HepG2 (cell line): ENCODE results near the gene HS2ST1. TPM values are rescaled to one million over a fixed set of nuclear protein-coding genes. Genes with fewer than 3 reads are reported as not detected.

Experiments used
- ATF7 ChIP-seq, 2 experiments: fragments of 450-650 bp in 1 of 2; sonication (generic) in 1 of 2; formaldehyde crosslinking in 1 of 2; IDR thresholded peaks; 2 replicates each; pipeline versions ENCODE4 v1.4.0 to v1.6.1; 2016 to 2020; ENCODE audit warnings: antibody characterized with exemption in 1 of 2, mild to moderate bottlenecking in 1 of 2, missing genetic modification reagents in 1 of 2
- FOXC1 ChIP-seq: sonication (generic); formaldehyde crosslinking; IDR thresholded peaks from 2 replicates; pipeline ENCODE4 v1.8.0; 2022; ENCODE audit warnings: mild to moderate bottlenecking, missing genetic modification reagents, borderline replicate concordance
- KDM2A ChIP-seq: sonication (generic); formaldehyde crosslinking; IDR thresholded peaks from 2 replicates; pipeline ENCODE4 v1.4.0; 2020; ENCODE audit warnings: low read depth, missing genetic modification reagents, borderline replicate concordance
- MIER3 ChIP-seq: IDR thresholded peaks from 2 replicates; pipeline ENCODE4 v1.6.1; 2016; ENCODE audit warnings: missing compliant biosample characterization, borderline replicate concordance
- MXI1 ChIP-seq: IDR thresholded peaks from 3 replicates; pipeline ENCODE4 v1.6.1; 2012; ENCODE audit warnings: low read depth, low read length, inconsistent platforms, borderline replicate concordance
- SALL1 ChIP-seq: sonication (generic); formaldehyde crosslinking; IDR thresholded peaks from 2 replicates; pipeline ENCODE4 v1.8.0; 2022; ENCODE audit warnings: mild to moderate bottlenecking, missing genetic modification reagents
- ZFY ChIP-seq: sonication (generic); formaldehyde crosslinking; IDR thresholded peaks from 2 replicates; pipeline ENCODE4 v1.4.0; 2020; ENCODE audit warnings: missing genetic modification reagents
- ZNF180 ChIP-seq: sonication (generic); formaldehyde crosslinking; IDR thresholded peaks from 2 replicates; pipeline ENCODE4 v1.4.0; 2020; ENCODE audit warnings: low read depth, missing genetic modification reagents, borderline replicate concordance
- ZNF317 ChIP-seq: sonication (generic); formaldehyde crosslinking; IDR thresholded peaks from 2 replicates; pipeline ENCODE4 v1.5.0; 2020; ENCODE audit warnings: mild to moderate bottlenecking, missing genetic modification reagents
- ZNF530 ChIP-seq: sonication (generic); formaldehyde crosslinking; IDR thresholded peaks from 2 replicates; pipeline ENCODE4 v1.5.0; 2020; ENCODE audit warnings: low read depth, mild to moderate bottlenecking, missing genetic modification reagents
- ZNF616 ChIP-seq: sonication (generic); formaldehyde crosslinking; IDR thresholded peaks from 2 replicates; pipeline ENCODE4 v1.5.0; 2020; ENCODE audit warnings: low read depth, mild to moderate bottlenecking, missing genetic modification reagents
- ZSCAN25 ChIP-seq: sonication (generic); formaldehyde crosslinking; IDR thresholded peaks from 2 replicates; pipeline ENCODE4 v1.8.0; 2022; ENCODE audit warnings: mild to moderate bottlenecking, missing genetic modification reagents
- polyA plus RNA-seq, 8 experiments: library from polyadenylated mRNA; depleted of rRNA in 3 of 8; stranded (reverse) in 7 of 8; unstranded in 1 of 8; fragments of >200 nt; fragmentation: Illumina TruSeq in 4 of 8; extraction: Trizol in 4 of 8; gene quantifications; 2 replicates each; pipeline versions ENCODE4 v1.2.1 to v1.2.3, GENCODE V29; 2011 to 2016; ENCODE audit warnings: low read depth in 4 of 8, missing spikeins in 1 of 8, mixed read lengths in 1 of 8; ENCODE audit not compliant: insufficient read depth in 1 of 8
- total RNA-seq, 5 experiments: library from RNA; depleted of rRNA; stranded (reverse); fragments of >200 nt; fragmentation: Illumina TruSeq; extraction: Trizol; gene quantifications; 2 replicates each; pipeline ENCODE4 v1.2.3, GENCODE V29; 2016; ENCODE audit warnings: low read depth in 1 of 5
- TF ChIP-seq, protein P1 (sequence below): sonication (generic); formaldehyde crosslinking; IDR thresholded peaks from 2 replicates; pipeline ENCODE4 v1.4.0; 2020; ENCODE audit warnings: missing genetic modification reagents

Gene HS2ST1
- total and polyA plus RNA-seq, 2 of the 13 experiments (the other 11 are each of a cell fraction or from before 2014, with no cell fraction given) = 22.1 to 58.7 TPM

DNA sequence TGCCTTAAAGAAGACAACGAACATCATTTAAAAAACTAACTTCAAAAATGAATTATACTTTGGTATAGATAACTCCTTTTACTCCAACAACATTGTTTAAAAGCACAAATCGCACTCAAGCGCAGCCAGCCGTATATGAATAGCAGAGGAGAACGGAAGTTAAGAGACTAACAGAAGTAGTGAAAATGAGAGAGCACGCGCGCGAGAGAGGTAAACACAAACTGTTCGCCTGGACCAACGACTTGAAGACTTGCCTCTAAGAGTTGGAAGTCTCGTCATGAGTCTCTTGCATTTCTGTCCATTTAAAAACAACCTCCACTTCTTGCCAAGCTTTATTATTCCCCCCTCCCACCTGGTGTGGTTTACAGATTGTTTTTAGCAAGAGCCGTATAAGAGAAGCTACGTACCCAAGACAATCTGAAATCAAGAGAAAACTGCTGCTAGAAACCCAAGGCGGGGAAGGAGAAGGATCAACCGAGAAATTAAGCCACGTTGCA is 988 bp upstream of the HS2ST1 start (continued):
- peak; percentile 33; the same call in 1 of the 3 replicates for TF ChIP-seq MXI1
- TF ChIP-seq, protein P1, sequence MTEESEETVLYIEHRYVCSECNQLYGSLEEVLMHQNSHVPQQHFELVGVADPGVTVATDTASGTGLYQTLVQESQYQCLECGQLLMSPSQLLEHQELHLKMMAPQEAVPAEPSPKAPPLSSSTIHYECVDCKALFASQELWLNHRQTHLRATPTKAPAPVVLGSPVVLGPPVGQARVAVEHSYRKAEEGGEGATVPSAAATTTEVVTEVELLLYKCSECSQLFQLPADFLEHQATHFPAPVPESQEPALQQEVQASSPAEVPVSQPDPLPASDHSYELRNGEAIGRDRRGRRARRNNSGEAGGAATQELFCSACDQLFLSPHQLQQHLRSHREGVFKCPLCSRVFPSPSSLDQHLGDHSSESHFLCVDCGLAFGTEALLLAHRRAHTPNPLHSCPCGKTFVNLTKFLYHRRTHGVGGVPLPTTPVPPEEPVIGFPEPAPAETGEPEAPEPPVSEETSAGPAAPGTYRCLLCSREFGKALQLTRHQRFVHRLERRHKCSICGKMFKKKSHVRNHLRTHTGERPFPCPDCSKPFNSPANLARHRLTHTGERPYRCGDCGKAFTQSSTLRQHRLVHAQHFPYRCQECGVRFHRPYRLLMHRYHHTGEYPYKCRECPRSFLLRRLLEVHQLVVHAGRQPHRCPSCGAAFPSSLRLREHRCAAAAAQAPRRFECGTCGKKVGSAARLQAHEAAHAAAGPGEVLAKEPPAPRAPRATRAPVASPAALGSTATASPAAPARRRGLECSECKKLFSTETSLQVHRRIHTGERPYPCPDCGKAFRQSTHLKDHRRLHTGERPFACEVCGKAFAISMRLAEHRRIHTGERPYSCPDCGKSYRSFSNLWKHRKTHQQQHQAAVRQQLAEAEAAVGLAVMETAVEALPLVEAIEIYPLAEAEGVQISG (CRISPR knock-in tag) = no peak
- no peak for TF ChIP-seq ZSCAN25 (CRISPR knock-in tag)
- TF ChIP-seq ZNF530 = no peak
- 0 out of 2 replicates have a peak, but pooled peaks have one; percentile 4 for TF ChIP-seq MIER3 (CRISPR knock-in tag)
- no peak for TF ChIP-seq ZNF317
- no peak for TF ChIP-seq KDM2A (CRISPR knock-in tag)
- TF ChIP-seq ZNF616 (CRISPR knock-in tag) = no peak
- 0 out of 2 replicates have a peak, but pooled peaks have one; percentile 45 for TF ChIP-seq FOXC1
- TF ChIP-seq ATF7 (IDR thresholded peaks at IDR 0.05) = no peak
- no peak for TF ChIP-seq ATF7 (CRISPR knock-in tag; IDR thresholded peaks at IDR 0.05)
- no peak for TF ChIP-seq ZNF180 (CRISPR knock-in tag)
- no peak; the same call in 1 of the 2 replicates for TF ChIP-seq ZFY (CRISPR knock-in tag)
- no peak for TF ChIP-seq SALL1 (CRISPR knock-in tag)
